HUES64 (cell line): ENCODE measurements around the gene G6PD.
"Not testable (repeated sequence)": the region's sequence is repeated elsewhere in the genome, so short reads cannot be mapped to it uniquely, and the experiment has no call there.

Source experiments
- H3K27ac ChIP-seq: 2 replicates; pipeline ENCODE4 v1.7.0; 2013; ENCODE audit warnings: low read depth, low read length, inconsistent platforms
- H3K27me3 ChIP-seq: 2 replicates; pipeline ENCODE4 v1.6.1; 2013; ENCODE audit warnings: mild to moderate bottlenecking, low read length; ENCODE audit not compliant: insufficient read depth
- H3K36me3 ChIP-seq: 2 replicates; pipeline ENCODE4 v1.6.1; 2013; ENCODE audit warnings: mild to moderate bottlenecking, low read length; ENCODE audit not compliant: insufficient read depth
- H3K4me1 ChIP-seq: 2 replicates; pipeline ENCODE4 v1.6.1; 2013; ENCODE audit warnings: mild to moderate bottlenecking, low read length, moderate library complexity; ENCODE audit not compliant: insufficient read depth
- H3K4me3 ChIP-seq: 2 replicates; pipeline ENCODE4 v1.5.1; 2013; ENCODE audit warnings: mild to moderate bottlenecking, low read length, moderate library complexity
- H3K9ac ChIP-seq: 2 replicates; pipeline ENCODE4 v1.6.1; 2013; ENCODE audit warnings: mild to moderate bottlenecking, low read depth, low read length
- H3K9me3 ChIP-seq: 2 replicates; pipeline ENCODE4 v1.6.1; 2013; ENCODE audit warnings: low read depth, low read length; ENCODE audit not compliant: insufficient read depth
- WGBS: fragments of 150-250, 120-280 bp; methylation state at CpG from one replicate; pipeline ENCODE4 v1.1.7; 2013; ENCODE audit warnings: missing lambda C conversion rate; 5-methylcytosine and 5-hydroxymethylcytosine counted together

The G6PD gene

DNA sequence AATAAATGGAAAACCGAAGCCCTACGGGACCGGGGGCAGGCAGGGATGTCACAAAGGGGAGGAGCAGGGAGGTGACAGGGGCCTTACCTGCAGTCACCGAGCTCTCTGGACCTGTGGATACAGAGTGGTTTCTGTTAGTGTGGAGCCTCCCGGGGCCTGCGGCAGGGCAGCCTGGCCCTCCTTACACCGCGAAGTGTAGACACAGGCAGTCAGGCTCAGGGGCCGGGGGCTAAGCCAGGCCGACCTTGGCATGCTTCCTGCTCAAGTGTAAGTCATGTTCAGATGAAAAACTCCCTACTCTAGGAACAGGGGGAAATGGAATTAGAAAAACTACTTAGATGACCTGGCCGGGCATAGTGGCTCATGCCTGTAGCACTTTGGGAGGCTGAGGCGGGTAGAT, 34.9 kb downstream of the G6PD start:
- no peaks in the 10 kb centered on the region for H3K9me3 ChIP-seq
- 94% methylated on average over 11 of the region's 12 CpGs for WGBS
- peaks cover 6% of the 10 kb centered on the region; the same call in 1 of the 2 replicates for H3K36me3 ChIP-seq
- H3K4me3 ChIP-seq: no peak overlapping the region
- no peak overlapping the region for H3K27ac ChIP-seq
- H3K9ac ChIP-seq: no peak overlapping the region
- no peaks in the 10 kb centered on the region for H3K4me1 ChIP-seq
- no peaks in the 10 kb centered on the region for H3K27me3 ChIP-seq

DNA sequence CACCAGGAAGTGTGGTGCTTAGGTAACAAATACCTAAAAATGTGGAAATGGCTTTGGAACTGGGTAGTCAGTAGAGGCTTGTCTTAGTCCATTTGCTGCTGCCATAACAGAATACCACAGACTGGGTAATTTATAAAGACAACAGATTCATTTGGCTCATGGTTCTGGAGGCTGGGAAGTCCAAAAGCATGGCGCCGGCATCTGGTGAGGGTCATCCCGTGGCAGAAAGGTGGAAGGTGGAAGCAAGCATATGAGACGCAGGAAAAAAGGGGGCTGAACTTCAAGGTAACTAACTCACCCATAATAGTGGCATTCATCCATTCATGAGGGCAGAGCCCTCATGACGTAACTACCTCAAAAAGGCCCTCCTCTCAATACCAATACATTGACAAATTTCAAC, 37.2 kb downstream of the G6PD start:
- no peaks in the 10 kb centered on the region for H3K9me3 ChIP-seq
- H3K4me1 ChIP-seq: no peaks in the 10 kb centered on the region
- H3K4me3 ChIP-seq: no peak overlapping the region
- H3K27me3 ChIP-seq: no peaks in the 10 kb centered on the region
- H3K36me3 ChIP-seq: peaks cover 9% of the 10 kb centered on the region; the same call in 1 of the 2 replicates
- H3K27ac ChIP-seq: no peak overlapping the region
- no CpG with 5 or more reads among the region's 5 CpGs for WGBS
- no peak overlapping the region for H3K9ac ChIP-seq

DNA sequence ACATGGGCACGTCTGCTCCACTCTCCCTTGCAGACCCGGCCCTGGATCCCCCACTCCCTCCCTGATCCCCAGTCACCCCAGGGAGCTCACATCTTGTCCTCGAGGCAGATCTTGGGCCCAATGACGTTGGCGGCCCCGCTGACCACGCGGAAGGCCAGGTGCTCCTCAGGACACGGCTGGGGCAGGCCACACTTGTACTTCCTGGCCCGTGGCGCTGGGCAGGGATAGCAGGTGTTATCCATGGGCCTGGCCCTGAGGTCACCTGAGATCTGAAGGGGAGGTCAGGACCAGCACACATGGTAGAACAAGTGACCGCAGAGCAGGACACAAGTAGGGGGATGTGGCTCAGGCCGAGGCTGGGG, 38.3 kb downstream of the G6PD start:
- H3K27me3 ChIP-seq: no peaks in the 10 kb centered on the region
- H3K4me1 ChIP-seq: no peaks in the 10 kb centered on the region
- no peak overlapping the region for H3K4me3 ChIP-seq
- H3K27ac ChIP-seq: no peak overlapping the region
- WGBS: 91% methylated on average over 13 of the region's 13 CpGs
- H3K9ac ChIP-seq: no peak overlapping the region
- H3K36me3 ChIP-seq: peaks cover 9% of the 10 kb centered on the region; the same call in 1 of the 2 replicates
- H3K9me3 ChIP-seq: no peaks in the 10 kb centered on the region

DNA sequence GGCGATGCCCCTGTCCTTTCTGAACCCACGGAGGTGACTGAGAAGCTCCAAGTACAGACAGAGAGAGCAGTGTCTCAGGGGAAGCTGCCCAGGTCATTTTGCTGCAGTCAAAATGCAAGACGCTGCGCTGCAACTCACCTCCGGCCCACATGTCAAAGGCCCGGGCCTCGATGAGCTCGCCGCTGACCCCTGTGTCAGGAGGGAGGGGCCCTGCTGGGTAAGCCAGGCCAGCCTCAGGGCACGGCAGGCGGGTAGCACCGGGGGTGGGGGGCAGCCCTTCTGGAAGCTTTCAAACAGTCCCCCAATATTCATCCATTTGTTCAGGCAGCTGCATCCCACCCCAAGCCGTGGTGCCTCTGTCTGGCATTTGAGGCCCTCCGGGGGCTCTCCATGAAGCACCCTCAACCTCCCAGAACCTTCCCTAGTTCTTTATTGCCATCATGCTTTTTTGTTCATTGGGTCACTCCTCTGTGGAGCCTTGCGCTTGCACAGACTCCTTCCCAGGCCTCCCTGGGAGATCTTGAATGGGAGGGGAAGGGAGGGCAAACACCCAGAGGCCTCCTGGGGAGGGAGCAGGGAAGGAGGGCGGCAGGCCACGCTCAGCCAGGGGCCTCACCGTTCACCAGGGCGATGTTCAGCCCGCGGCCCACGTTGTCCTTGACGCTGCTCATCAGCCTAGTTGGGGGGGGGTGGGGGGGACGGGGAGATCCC, 38.8 kb downstream of the G6PD start:
- H3K4me3 ChIP-seq: no peak overlapping the region
- no peaks in the 10 kb centered on the region for H3K4me1 ChIP-seq
- H3K9me3 ChIP-seq: no peaks in the 10 kb centered on the region
- no peak overlapping the region for H3K9ac ChIP-seq
- WGBS: 85% methylated on average over 23 of the region's 24 CpGs
- peaks cover 9% of the 10 kb centered on the region; the same call in 1 of the 2 replicates for H3K36me3 ChIP-seq
- no peaks in the 10 kb centered on the region for H3K27me3 ChIP-seq
- no peak overlapping the region for H3K27ac ChIP-seq

DNA sequence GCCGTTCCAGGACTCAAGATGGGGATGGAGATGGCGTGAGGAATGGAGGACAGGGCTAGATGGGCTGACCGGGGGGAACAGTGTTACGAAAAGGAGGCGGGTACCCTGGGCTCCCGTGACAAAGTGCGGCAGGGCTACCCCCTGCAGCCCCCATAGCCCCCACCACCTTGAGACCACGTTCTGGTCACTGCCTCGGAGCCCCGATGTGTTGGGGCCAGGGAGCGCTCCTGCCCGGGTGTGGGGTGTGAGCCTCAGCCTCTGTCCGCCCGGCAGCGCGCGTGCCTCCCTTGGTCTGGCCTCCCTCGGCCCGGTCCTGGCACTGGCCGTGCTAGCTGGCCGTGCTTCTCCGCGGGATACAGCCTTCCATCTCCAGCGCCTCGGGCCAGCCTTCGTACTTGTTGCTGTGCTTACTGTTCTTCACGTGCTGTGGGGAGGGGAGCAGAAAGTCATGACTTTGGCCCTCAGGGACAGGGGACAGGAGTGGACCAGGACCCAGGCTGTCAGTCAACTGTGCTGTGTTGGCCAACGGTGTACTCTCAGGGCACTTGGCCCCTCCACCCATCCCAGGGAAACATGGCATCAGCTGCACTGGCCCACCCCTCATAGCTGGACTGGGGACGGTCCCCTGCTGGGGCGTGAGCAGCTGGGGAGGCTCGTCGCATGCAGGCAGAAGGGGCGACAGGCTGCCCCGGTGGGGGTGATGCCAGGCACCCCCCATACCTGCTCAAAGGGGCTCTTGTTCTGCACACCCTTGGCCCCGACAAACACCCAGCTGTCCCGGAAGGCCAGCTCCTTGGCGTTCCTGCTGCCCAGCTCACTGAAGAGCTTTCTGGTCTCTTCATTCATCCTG, 39.9 kb downstream of the G6PD start:
- Histone ChIP-seq H3K9ac (no peak overlapping the region), H3K9me3 (no peaks in the 10 kb centered on the region), H3K27me3 (no peaks in the 10 kb centered on the region), H3K4me1 (no peaks in the 10 kb centered on the region), H3K4me3 (no peak overlapping the region), H3K36me3 (peaks cover 9% of the 10 kb centered on the region; the same call in 1 of the 2 replicates), H3K27ac (no peak overlapping the region)
- 95% methylated on average over 37 of the region's 37 CpGs for WGBS

DNA sequence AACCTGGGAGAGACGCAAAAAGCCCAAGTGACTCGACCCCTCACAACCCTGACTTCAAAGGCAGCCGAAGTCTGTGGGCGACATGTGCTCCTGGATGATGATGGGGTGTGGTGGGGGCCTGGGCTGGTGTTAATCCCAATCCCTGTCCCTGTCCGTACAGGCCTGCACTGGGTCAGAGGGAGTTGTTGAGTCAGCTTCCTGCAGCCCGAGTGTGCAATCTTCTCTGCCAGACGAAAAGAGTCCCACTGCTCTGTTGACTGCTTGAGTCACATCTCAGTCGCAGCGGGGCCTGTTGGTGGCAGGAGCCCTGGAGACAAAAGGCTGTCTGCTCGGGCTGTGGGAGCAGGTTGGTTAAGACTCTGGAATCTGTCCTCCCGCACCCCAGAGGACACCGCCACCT, 40.9 kb downstream of the G6PD start:
- Histone ChIP-seq H3K4me3 (no peak overlapping the region), H3K27me3 (no peaks in the 10 kb centered on the region), H3K36me3 (peaks cover 9% of the 10 kb centered on the region; the same call in 1 of the 2 replicates), H3K27ac (no peak overlapping the region), H3K9ac (no peak overlapping the region), H3K4me1 (no peaks in the 10 kb centered on the region), H3K9me3 (no peaks in the 10 kb centered on the region)
- 82% methylated on average over 12 of the region's 12 CpGs for WGBS

DNA sequence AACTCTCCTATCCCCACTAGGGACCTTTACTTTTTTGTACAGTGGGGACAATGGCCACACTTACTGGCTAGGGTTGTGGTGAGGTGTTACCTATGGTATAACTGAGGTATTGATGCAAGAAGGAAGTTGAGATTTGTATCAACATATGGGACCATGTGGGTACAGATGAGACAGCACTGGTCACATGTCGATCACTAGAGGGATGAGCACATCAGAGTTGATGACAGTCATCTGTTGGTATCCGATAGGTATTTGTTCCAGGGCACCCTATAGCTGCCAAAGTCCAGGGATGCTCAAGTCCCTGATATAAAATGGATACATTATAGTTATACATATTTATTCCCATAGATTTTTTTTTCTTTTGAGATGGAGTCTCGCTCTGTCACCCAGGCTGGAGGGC, 43.7 kb downstream of the G6PD start:
- WGBS: 94% methylated on average over 3 of the region's 3 CpGs
- no peak overlapping the region for H3K9ac ChIP-seq
- H3K27ac ChIP-seq: no peak overlapping the region
- H3K4me3 ChIP-seq: no peak overlapping the region
- H3K27me3 ChIP-seq: no peaks in the 10 kb centered on the region
- no peaks in the 10 kb centered on the region for H3K4me1 ChIP-seq
- H3K36me3 ChIP-seq: peaks cover 3% of the 10 kb centered on the region; the same call in 1 of the 2 replicates
- no peaks in the 10 kb centered on the region for H3K9me3 ChIP-seq

DNA sequence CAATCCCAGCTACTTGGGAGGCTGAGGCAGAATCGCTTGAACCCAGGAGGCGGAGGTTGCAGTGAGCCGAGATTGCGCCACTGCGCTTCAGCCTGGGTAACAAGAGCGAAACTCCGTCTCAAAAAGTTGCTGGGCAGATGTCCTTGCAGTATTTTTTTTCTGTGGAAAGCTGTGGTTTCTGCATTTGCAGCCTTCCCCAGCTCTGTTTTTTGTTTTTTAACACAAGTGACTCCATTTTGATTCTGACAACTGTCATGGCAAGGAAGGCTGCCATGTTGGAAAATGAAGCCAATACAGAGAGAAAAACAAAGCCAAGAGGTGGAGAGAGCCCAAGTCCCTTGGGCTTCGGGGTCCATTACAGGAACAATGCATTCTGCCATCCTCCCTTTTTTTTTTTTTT, 44.5 kb downstream of the G6PD start:
- H3K36me3 ChIP-seq: peaks cover 3% of the 10 kb centered on the region; the same call in 1 of the 2 replicates
- no peaks in the 10 kb centered on the region for H3K27me3 ChIP-seq
- H3K4me3 ChIP-seq: no peak overlapping the region
- no peaks in the 10 kb centered on the region for H3K4me1 ChIP-seq
- H3K9me3 ChIP-seq: no peaks in the 10 kb centered on the region
- no peak overlapping the region for H3K9ac ChIP-seq
- H3K27ac ChIP-seq: no peak overlapping the region
- WGBS: 86% methylated on average over 7 of the region's 8 CpGs

DNA sequence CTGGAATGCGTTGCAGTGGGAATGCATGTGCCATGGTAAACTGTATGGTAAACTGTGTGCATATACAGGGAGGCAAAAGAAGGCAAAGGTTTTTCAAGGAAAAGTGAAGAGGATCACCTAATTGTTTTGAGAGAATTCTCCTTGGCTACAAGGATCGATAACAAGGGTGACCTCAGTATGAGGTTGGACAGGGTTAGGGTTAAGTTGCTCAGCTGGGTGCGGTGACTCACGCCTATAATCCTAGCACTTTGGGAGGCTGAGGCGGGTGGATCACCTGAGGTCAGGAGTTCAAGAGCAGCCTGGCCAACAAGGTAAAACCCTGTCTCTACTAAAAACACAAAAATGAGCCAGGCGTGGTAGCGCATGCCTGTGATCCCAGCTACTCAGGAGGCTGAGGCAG, 45.2 kb downstream of the G6PD start:
- H3K36me3 ChIP-seq, H3K4me3 ChIP-seq, H3K4me1 ChIP-seq, H3K9ac ChIP-seq, H3K27ac ChIP-seq, H3K27me3 ChIP-seq, H3K9me3 ChIP-seq: not testable (repeated sequence)
- whole genome bisulfite sequencing: 96% methylated on average over 7 of the region's 7 CpGs

DNA sequence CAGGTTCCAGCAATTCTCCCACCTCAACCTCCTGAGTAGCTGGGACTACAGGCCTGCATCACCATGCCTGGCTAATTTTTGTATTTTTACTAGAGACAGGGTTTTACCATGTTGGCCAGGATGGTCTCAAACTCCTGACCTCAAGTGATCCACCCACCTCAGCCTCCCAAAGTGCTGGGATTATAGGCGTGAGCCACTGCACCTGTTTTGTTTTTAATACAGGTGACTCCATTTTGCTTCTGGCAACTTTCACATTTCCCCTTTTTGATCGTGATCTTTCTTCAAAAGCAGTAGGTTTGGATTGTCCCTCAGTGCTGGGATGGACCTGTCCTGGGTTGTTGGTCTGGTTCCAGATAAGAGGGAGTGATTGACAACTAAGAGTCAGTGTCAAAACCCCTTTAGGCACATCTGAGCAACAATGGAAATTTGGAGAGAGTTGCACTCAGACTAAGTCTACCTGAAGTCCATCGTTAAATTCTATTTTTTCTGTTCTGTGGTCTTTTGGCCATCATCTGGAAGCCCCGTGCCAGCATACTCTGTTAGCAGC, 50.0 kb downstream of the G6PD start:
- H3K36me3 ChIP-seq, H3K4me1 ChIP-seq, H3K9me3 ChIP-seq, H3K27ac ChIP-seq, H3K9ac ChIP-seq, H3K27me3 ChIP-seq, H3K4me3 ChIP-seq: not testable (repeated sequence)
- WGBS: 90% methylated on average over 4 of the region's 4 CpGs

DNA sequence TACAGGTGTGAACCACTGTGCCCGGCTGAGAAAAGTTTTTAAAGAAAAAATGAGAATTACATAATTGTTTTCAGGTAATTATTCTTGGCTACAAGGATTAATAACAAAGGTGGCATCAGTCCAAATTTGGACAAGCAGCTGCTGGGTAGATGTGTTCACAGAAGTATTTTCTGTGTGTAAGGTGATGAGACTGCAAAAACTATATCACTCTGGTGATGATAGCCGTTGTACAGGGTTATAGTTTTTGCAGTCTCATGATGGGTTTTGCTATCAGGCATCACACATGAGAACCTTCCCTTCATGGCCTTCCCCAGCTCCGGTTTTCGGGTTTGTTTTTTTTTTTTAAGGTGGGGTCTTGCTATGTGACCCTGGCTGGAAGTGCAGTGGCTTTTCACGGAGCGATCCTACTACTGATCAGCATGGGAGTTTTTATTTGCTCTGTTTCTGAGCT, 51.1 kb downstream of the G6PD start:
- Histone ChIP-seq H3K9ac (no peak overlapping the region), H3K36me3 (no peaks in the 10 kb centered on the region), H3K27me3 (no peaks in the 10 kb centered on the region), H3K9me3 (no peaks in the 10 kb centered on the region), H3K4me1 (no peaks in the 10 kb centered on the region), H3K4me3 (no peak overlapping the region), H3K27ac (no peak overlapping the region)
- 100% methylated on average over 3 of the region's 6 CpGs for WGBS
